Keratinocyte (primary cell): ENCODE results near the gene AHNAK. TPM values are rescaled to one million over a fixed set of nuclear protein-coding genes. Genes with fewer than 3 reads are reported as not detected.

ENCODE experiments used
- DNase-seq: peaks from one replicate; pipeline ENCODE4 v3.0.0-alpha.2; 2011; ENCODE audit warnings: low read depth, missing footprints, low spot score
- FAIRE-seq: peaks from 2 replicates; lab custom pipeline; 2011; peaks lifted over from hg19 to GRCh38; lab: Jason Lieb, UNC
- H2AFZ ChIP-seq: 2 replicates; pipeline ENCODE4 v1.6.0; 2012; ENCODE audit warnings: low read length, control low read depth, inconsistent platforms; ENCODE audit not compliant: control insufficient read depth
- H3K27ac ChIP-seq: 2 replicates; pipeline ENCODE4 v1.5.1; 2011; ENCODE audit warnings: low read length; ENCODE audit not compliant: control insufficient read depth, insufficient read depth
- H3K27me3 ChIP-seq: 3 replicates; pipeline ENCODE4 v1.6.0; 2011; ENCODE audit warnings: low read length; ENCODE audit not compliant: control insufficient read depth, insufficient read depth; ENCODE audit errors: extremely low read depth
- H3K36me3 ChIP-seq, 2 experiments: 2 replicates in 1 of 2; 3 replicates in 1 of 2; pipeline ENCODE4 v1.5.1; 2011; ENCODE audit warnings: low read length in 2 of 2, mild to moderate bottlenecking in 1 of 2; ENCODE audit not compliant: control insufficient read depth in 2 of 2, insufficient read depth in 2 of 2; ENCODE audit errors: extremely low read depth in 1 of 2
- H3K4me1 ChIP-seq: 3 replicates; pipeline ENCODE4 v1.5.1; 2011; ENCODE audit warnings: low read length; ENCODE audit not compliant: control insufficient read depth, insufficient read depth; ENCODE audit errors: extremely low read depth
- H3K4me2 ChIP-seq: 3 replicates; pipeline ENCODE4 v1.6.0; 2011; ENCODE audit warnings: low read depth, low read length; ENCODE audit not compliant: control insufficient read depth, insufficient read depth; ENCODE audit errors: extremely low read depth
- H3K4me3 ChIP-seq, 3 experiments: fragments of 200-600 bp in 1 of 3; sonication (generic) in 1 of 3; 2 replicates in 2 of 3; 3 replicates in 1 of 3; pipeline ENCODE4 v1.5.1; 2011 to 2016; ENCODE audit warnings: low read length in 3 of 3, mild to moderate bottlenecking in 3 of 3, control low read depth in 2 of 3, inconsistent platforms in 1 of 3, low read depth in 1 of 3, mixed read lengths in 1 of 3, mixed run types in 1 of 3, moderate library complexity in 1 of 3; ENCODE audit not compliant: control insufficient read depth in 2 of 3, insufficient read depth in 2 of 3; ENCODE audit errors: extremely low read depth in 1 of 3
- H3K79me2 ChIP-seq: 2 replicates; pipeline ENCODE4 v1.6.0; 2012; ENCODE audit warnings: low read length; ENCODE audit not compliant: control insufficient read depth, insufficient read depth
- H3K9ac ChIP-seq: 3 replicates; pipeline ENCODE4 v1.6.0; 2011; ENCODE audit warnings: low read length; ENCODE audit not compliant: control insufficient read depth, insufficient read depth; ENCODE audit errors: extremely low read depth
- H3K9me1 ChIP-seq: 3 replicates; pipeline ENCODE4 v1.6.0; 2011; ENCODE audit warnings: low read length; ENCODE audit not compliant: control insufficient read depth, insufficient read depth; ENCODE audit errors: extremely low read depth
- H3K9me3 ChIP-seq: 2 replicates; pipeline ENCODE4 v1.5.1; 2012; ENCODE audit warnings: low read depth, low read length; ENCODE audit not compliant: control insufficient read depth
- H4K20me1 ChIP-seq: 3 replicates; pipeline ENCODE4 v1.6.0; 2011; ENCODE audit warnings: low read length; ENCODE audit not compliant: control insufficient read depth, insufficient read depth; ENCODE audit errors: extremely low read depth
- EZH2 ChIP-seq: IDR thresholded peaks from one replicate; pipeline ENCODE4 v1.6.1; 2012; ENCODE audit warnings: inconsistent platforms, mild to moderate bottlenecking, low read length, moderate library complexity
- dilution Hi-C: fragments of 300-500 bp; cut with MboI; formaldehyde crosslinking; loops from one replicate; pipeline ENCODE4 v1.7.0; 2020; ENCODE audit warnings: low sequenced_read_pairs; ENCODE audit not compliant: extremely low pct_ligation_motif_present
- polyA plus RNA-seq, 5 experiments: library from polyadenylated mRNA; depleted of rRNA in 3 of 5; stranded (reverse) in 3 of 5; stranded (forward) in 1 of 5; unstranded in 1 of 5; fragments of >200 nt; gene quantifications; 1 replicate in 1 of 5; 2 replicates in 3 of 5; 3 replicates in 1 of 5; pipeline versions ENCODE4 v1.2.1 to v1.2.3, GENCODE V29; 2011 to 2012; ENCODE audit warnings: missing spikeins in 2 of 5, low read depth in 1 of 5, low replicate concordance in 1 of 5
- TF ChIP-seq, protein P1 (sequence below), 3 experiments: IDR thresholded peaks in 1 of 3; conservative IDR thresholded peaks in 1 of 3; optimal IDR thresholded peaks in 1 of 3; 2 replicates in 2 of 3; 3 replicates in 1 of 3; pipeline versions ENCODE3 to v1.5.1; 2011; ENCODE audit warnings: low read length in 3 of 3, mild to moderate bottlenecking in 3 of 3, moderate library complexity in 2 of 3, control low read depth in 1 of 3, inconsistent platforms in 1 of 3; ENCODE audit not compliant: insufficient read depth in 2 of 3; ENCODE audit errors: extremely low read depth in 1 of 3

Gene AHNAK
- polyA plus RNA-seq, 1 donor (not counting 4 experiments of a cell fraction or from before 2014, with no cell fraction given), result 220 TPM

DNA sequence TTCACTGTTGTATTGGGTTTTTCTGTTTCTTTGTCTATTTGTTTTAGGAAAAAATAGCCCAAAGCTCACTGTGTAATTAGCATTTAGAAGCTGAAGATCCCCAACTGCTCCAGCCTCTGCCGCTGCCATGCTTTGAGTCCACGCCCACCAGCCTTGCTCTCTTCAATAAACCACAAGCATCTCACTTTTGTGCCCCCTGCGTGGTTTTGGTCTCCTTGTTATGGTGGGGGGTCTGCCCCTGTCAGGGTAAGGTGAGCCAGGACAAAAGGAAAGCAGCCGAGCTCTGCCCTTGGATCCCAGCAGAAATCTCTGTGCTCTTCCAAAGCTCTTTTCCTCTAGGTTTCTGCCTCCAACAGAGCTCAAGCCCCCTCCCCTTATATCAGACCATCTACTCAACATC lies 123.6 kb downstream of the AHNAK start:
- H3K36me3 ChIP-seq, result no peaks in the 10 kb centered on the region
- no peak overlapping the region for H2AFZ ChIP-seq
- no peak overlapping the region for H3K9ac ChIP-seq
- dilution Hi-C loops, result no loop called here
- FAIRE-seq, result no peak
- no peaks in the 10 kb centered on the region for H3K9me3 ChIP-seq
- no peak for TF ChIP-seq EZH2
- TF ChIP-seq, protein P1, sequence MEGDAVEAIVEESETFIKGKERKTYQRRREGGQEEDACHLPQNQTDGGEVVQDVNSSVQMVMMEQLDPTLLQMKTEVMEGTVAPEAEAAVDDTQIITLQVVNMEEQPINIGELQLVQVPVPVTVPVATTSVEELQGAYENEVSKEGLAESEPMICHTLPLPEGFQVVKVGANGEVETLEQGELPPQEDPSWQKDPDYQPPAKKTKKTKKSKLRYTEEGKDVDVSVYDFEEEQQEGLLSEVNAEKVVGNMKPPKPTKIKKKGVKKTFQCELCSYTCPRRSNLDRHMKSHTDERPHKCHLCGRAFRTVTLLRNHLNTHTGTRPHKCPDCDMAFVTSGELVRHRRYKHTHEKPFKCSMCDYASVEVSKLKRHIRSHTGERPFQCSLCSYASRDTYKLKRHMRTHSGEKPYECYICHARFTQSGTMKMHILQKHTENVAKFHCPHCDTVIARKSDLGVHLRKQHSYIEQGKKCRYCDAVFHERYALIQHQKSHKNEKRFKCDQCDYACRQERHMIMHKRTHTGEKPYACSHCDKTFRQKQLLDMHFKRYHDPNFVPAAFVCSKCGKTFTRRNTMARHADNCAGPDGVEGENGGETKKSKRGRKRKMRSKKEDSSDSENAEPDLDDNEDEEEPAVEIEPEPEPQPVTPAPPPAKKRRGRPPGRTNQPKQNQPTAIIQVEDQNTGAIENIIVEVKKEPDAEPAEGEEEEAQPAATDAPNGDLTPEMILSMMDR (optimal IDR thresholded peaks at IDR 0.05 in 1 of 3, IDR thresholded peaks at IDR 0.05 in 1 of 3, conservative IDR thresholded peaks at IDR 0.05 in 1 of 3; ENCODE audit: extremely low read depth in 1 of 3, insufficient read depth in 2 of 3, low read length in 3 of 3), result no peak
- H3K27ac ChIP-seq, result no peak overlapping the region
- peaks cover 9% of the 10 kb centered on the region for H3K27me3 ChIP-seq
- no peak overlapping the region for H3K4me3 ChIP-seq
- DNase-seq, result no peak
- H3K79me2 ChIP-seq, result no peaks in the 10 kb centered on the region
- H3K9me1 ChIP-seq, result no peaks in the 10 kb centered on the region
- no peak overlapping the region for H3K4me2 ChIP-seq
- H4K20me1 ChIP-seq, result no peaks in the 10 kb centered on the region
- peaks cover 4% of the 10 kb centered on the region for H3K4me1 ChIP-seq

DNA sequence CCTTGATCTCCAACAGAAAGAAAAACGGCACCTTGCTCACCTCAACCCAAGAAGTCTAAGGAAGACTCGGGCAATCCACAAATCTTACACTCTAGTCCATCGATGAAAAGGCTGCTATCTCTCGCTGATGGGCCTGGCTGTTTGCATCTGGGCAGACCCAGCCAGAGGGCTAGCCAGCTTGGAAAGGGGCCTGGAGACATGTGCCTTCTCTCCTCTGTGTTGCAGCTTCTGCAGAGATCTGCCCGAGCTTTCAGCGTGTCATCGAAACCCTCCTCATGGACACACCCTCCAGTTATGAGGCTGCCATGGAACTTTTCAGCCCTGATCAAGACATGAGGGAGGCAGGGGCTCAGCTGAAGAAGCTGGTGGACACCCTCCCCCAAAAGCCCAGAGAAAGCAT lies 124.6 kb downstream of the AHNAK start:
- TF ChIP-seq, protein P1 (optimal IDR thresholded peaks at IDR 0.05 in 1 of 3, IDR thresholded peaks at IDR 0.05 in 1 of 3, conservative IDR thresholded peaks at IDR 0.05 in 1 of 3; ENCODE audit: extremely low read depth in 1 of 3, insufficient read depth in 2 of 3, low read length in 3 of 3), result no peak
- no peak for TF ChIP-seq EZH2

More for the DNA sequence above, 124.6 kb downstream of the AHNAK start:
- Histone ChIP-seq H4K20me1 (no peaks in the 10 kb centered on the region), H3K27me3 (peaks cover 9% of the 10 kb centered on the region), H3K4me3 (no peak overlapping the region), H3K27ac (no peak overlapping the region), H3K9ac (no peak overlapping the region), H3K4me2 (no peak overlapping the region), H3K4me1 (no peaks in the 10 kb centered on the region), H3K9me3 (no peaks in the 10 kb centered on the region), H3K9me1 (no peaks in the 10 kb centered on the region), H2AFZ (no peak overlapping the region), H3K36me3 (no peaks in the 10 kb centered on the region), H3K79me2 (no peaks in the 10 kb centered on the region)
- dilution Hi-C loops, result no loop called here
- DNase-seq (no peak), FAIRE-seq (no peak)
